Fibroblast of peridontal ligament (primary cell): ENCODE results near the gene SLCO2A1.

Experiments used
- DNase-seq: peaks from one replicate; pipeline ENCODE4 v3.0.0-alpha.2; 2010; ENCODE audit errors: extremely low read depth

SLCO2A1 gene

GRCh38 chr3:133949438-133949837 lies 80.3 kb downstream of the SLCO2A1 start:
- no peak for DNase-seq

DNA sequence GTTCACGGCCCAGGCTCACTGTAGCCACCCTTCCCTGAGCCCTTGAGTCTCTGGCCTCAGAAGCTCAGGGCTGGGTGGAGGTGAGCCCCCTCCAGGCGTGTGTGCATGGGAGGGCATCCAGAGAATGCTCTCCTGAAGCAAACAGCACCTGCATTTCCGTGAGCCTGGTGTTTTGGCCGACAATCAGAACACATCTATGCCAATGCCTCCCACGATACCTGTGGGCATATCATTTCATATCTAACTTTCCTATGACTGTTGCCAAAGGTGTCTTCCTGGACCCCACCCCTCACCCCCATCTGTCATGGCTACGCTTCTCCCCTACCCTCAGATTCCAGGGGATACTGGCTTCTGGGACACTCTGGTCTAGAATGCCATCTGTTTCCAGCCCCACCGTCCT lies 80.7 kb downstream of the SLCO2A1 start:
- DNase-seq, result no peak

GRCh38 chr3:133948131-133948810 lies 81.5 kb downstream of the SLCO2A1 start:
- no peak for DNase-seq

DNA sequence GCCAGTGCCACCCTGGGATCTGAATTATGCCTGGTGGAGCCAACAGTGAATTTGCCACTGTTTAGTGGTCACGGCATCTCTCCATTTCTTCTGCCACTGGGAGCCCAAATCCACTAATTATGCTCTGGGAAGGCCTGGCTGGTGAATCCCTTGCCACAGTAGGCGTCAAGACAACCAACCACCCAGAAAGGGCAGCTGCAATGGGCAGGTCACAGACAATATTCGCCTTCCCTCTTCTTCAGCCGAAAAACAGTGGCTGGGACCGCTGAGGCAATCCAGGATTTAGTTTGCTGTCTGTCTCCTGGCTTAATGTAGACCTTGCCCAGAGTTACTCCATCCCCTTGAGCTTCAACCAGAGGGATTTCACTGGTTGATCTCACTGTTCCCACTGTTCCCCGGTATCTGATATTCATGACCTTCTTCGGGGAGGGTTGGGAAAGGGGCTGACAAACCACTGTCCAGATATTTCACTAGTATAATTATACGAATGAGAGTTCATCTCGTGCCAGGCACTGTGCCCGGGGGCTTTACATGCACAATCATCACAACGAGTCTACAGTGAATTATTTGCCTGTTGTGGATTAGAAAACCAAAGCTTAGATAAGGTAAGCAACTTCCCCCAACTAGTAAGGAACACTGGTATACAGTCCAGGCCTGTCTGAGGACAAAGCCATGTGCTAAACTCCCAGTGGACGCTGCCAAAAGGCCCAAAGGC lies 84.2 kb downstream of the SLCO2A1 start:
- no peak for DNase-seq

DNA sequence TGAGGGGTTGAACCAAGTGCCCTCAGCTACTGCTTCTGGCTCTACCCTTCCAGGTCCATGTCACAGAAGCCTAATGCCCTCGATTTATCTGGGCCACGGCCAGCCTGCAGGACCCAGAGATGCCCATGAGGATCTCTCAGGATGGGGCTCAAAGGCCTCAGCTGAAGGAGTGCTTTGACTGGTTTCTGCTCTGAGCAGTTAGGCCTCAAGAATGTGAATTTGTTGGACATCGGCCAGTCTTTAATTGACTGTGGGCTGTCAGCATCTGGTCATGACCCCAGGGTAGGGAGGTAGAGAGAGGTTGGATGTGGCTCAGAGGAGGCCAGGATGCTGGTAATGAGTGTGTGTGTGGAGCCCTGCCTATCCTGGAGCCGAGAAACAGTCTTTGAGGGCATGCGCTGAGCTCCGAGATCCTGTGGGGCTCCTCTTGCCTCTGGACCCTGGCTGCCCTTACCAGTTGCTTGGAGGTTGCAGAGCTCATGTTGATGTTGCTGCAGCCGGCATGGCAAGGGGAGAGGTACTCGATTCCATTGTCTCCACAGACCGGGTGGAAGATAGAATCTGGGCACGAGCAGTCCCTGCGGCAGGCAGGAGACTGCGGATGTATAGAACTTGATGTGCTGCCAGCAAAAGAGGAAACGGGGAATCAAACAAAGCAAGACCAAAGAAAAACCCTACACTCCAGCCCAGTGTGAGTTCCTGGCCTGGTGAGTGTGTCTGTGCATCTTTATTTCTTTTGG lies 84.9 kb downstream of the SLCO2A1 start:
- DNase-seq, result peak; percentile 28

- DNase-seq, result peak; percentile 31
Measured at GRCh38 chr3:133944181-133944580, 85.5 kb downstream of the SLCO2A1 start.

DNA sequence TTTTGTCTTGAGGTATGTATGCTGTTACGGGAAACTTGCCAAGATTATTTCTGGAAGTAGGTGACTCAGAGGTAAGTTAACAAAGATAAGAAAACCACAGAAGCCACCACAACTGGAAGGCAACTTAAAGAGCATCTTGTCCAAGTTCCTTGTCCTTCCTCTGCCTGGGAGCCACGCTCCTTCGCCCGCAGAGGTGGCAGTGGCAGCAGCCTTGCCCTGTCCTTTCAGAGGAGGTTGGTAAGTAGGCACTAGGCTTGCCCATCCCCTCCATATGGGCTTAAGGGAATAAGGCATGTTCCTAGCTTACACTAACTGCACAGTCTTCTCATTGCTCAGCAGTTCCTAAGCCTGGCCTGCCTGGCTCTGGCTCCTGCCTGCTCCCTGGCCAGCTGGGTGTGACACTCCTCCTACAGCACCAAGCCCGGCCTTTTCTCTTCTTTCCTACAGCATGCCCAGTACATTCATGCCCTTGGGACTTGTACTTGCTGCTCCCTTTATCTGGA lies 86.0 kb downstream of the SLCO2A1 start:
- peak; percentile 23 for DNase-seq

GRCh38 chr3:133943031-133943535 lies 86.6 kb downstream of the SLCO2A1 start:
- DNase-seq, result no peak

GRCh38 chr3:133941415-133941821 lies 88.3 kb downstream of the SLCO2A1 start:
- peak; percentile 42 for DNase-seq

DNA sequence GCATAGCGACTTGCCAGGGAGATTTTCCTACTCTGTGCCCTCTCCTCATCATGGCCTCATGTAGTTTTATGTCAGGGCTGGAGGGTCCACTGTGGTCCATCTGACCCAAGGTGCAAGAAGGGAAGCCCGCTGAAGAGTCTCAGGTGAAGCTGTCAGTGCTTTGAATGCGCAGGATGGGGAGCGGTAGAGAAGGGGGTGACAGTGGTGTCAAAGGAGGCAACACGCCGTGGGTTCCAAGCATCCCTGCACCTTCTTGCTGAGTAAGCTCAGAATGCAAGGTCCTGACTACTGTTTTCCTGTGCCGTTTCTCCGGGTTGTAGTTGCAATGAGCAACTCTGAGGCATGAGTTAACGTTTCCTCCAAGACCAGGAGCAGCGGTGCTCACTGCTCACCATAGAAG lies 89.2 kb downstream of the SLCO2A1 start:
- DNase-seq, result no peak

DNA sequence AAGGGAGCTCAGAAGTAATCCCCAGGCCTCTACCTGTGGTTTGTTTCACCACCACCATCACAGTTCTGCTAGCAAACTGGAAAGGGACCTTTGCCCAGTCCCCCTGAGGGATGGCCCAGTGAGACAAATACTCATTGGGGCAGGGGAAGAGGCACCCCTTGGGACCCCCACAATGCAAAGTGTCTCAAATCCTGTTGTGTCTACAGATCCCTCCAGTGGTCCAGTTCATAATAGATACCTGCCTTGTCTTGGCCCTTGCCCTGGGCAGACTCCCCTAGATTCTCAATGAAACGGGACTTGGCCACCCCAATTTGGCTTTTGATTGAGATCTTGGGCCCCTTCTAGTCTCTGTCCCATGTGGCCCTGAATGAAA lies 90.3 kb downstream of the SLCO2A1 start:
- DNase-seq, result no peak

DNA sequence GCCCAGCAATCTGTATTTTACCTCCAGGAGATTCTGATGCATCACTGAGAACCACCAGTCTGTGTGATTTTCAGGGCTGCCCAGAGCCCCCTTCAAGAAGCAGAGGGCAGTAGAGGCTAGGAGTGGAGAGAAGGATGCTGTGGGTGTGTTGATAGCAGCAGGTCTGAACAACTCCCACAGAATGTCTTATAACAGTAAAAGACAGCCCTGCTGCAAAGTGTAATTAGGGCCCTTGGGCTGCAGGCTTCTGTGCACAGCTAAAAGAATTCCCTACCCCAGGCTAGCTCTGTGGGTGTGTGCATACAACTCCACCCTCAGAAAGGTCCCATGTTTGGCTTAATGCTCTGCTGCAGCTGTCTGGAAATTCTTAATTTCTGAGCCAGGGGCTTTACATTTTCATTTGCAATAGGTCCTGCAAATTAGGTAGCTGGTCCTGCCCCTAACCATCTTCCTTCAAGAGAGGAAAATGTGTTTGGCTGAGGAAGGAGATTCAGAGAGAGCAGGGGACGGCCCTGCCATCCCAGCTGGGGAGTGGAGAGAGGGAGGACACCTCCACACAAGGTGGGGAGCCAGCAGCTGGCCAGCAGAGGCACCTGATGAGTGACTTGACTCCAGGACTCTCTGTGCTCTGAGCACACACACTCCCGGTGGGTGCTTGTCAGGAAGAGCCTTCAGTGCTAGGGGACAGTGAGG lies 90.8 kb downstream of the SLCO2A1 start:
- no peak for DNase-seq

GRCh38 chr3:133937756-133938601 lies 91.7 kb downstream of the SLCO2A1 start:
- DNase-seq, result peak; percentile 91

- DNase-seq, result no peak
Measured at GRCh38 chr3:133937061-133937686, 92.6 kb downstream of the SLCO2A1 start.

- no peak for DNase-seq
Measured at GRCh38 chr3:133935843-133936769, 93.6 kb downstream of the SLCO2A1 start.

- DNase-seq, result no peak
Measured at GRCh38 chr3:133934996-133935842, 94.5 kb downstream of the SLCO2A1 start.

DNA sequence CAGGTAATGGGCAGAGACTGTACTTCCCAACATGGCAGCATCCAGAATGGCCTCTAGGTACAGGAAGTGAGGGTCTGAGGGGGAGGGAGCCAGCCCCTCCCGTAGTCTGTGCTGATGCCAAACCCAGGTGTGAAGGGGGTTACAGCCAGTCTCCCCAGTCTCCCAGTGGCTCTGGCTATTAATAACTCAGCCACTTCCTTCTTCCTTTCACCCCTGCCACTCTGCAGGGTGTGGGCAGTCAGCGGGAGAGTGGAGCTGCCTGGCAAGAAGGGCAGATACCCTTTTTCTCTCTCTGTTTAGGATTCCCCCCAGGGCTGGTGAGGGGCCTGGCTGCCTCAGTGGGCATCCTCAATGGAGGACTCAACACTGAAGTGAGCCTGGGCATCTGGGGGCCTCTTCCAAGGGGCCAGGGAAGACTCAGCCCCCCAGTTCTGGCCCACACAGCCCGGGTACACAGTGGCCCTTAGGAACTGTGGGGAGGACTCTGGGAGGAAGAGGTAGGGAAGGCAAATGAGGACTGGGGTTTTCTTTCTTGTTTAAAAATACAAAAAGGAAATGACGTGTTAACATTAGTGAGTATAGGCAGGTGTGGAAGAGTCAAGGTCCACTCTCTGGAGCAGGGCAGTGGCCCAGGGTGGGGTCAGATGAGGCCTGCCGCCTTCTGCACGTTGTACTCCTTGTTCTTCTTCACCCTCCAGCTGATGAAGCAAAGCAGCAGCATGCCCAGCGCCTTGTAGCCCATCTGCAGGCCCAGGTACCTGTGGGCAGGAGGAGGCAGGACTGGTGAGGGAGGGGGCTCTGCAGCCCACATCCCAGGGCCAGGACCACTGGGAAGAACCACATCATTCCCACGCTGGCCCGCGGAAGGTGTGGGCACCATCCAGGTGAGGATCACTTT lies 95.4 kb downstream of the SLCO2A1 start:
- no peak for DNase-seq
